HS-27A (cell line): ENCODE measurements around the gene YTHDC2.

ENCODE experiments used
- DNase-seq: peaks from one replicate; pipeline ENCODE4 v3.0.0-alpha.2; 2012; ENCODE audit warnings: low read depth, missing footprints

YTHDC2 gene

GRCh38 chr5:113606298-113607134 lies 93.0 kb downstream of the YTHDC2 start:
- no peak for DNase-seq

- no peak for DNase-seq
Measured at GRCh38 chr5:113607361-113607760, 93.9 kb downstream of the YTHDC2 start.

GRCh38 chr5:113608113-113608596 lies 94.7 kb downstream of the YTHDC2 start:
- DNase-seq = no peak

GRCh38 chr5:113612060-113612496 lies 98.6 kb downstream of the YTHDC2 start:
- no peak for DNase-seq

GRCh38 chr5:113614191-113614590 lies 100.7 kb downstream of the YTHDC2 start:
- DNase-seq = no peak

GRCh38 chr5:113615708-113616107 lies 102.2 kb downstream of the YTHDC2 start:
- DNase-seq = no peak

- DNase-seq = no peak
Measured at GRCh38 chr5:113617191-113617796, 103.8 kb downstream of the YTHDC2 start.

GRCh38 chr5:113632996-113633395 lies 119.5 kb downstream of the YTHDC2 start:
- DNase-seq = no peak

GRCh38 chr5:113634957-113635356 lies 121.5 kb downstream of the YTHDC2 start:
- DNase-seq = no peak

- DNase-seq = no peak
Measured at GRCh38 chr5:113641715-113642114, 128.2 kb downstream of the YTHDC2 start.
